Ovary (tissue), 9 donors: ENCODE results near the gene ITPR2. TPM values are rescaled to one million over a fixed set of nuclear protein-coding genes. Genes with fewer than 3 reads are reported as not detected.

ENCODE experiments used
- DNase-seq, 5 donors: peaks; one replicate each; pipeline ENCODE4 v3.0.0-alpha.2; 2019 to 2020
- H3K27ac ChIP-seq, 2 donors: fragments of 200-600 bp; one replicate each; pipeline versions ENCODE4 v1.5.1 to v1.8.0; 2019 to 2022
- H3K27me3 ChIP-seq: fragments of 200-600 bp; one replicate; pipeline ENCODE4 v1.8.0; 2022
- H3K36me3 ChIP-seq: fragments of 200-600 bp; sonication (generic); one replicate; pipeline ENCODE4 v1.5.1; 2019
- H3K4me1 ChIP-seq: one replicate; pipeline ENCODE4 v1.8.1; 2013; ENCODE audit warnings: mild to moderate bottlenecking, moderate library complexity; ENCODE audit not compliant: insufficient read depth
- H3K4me3 ChIP-seq: fragments of 200-600 bp; sonication (generic); one replicate; pipeline ENCODE4 v1.5.1; 2017
- H3K9me3 ChIP-seq, 2 donors: fragments of 200-600 bp in 1 of 2; sonication (generic) in 1 of 2; one replicate each; pipeline versions ENCODE4 v1.5.1 to v1.8.1; 2013 to 2019; ENCODE audit warnings: mild to moderate bottlenecking in 1 of 2, moderate library complexity in 1 of 2
- EP300 ChIP-seq: sonication (generic); formaldehyde crosslinking; IDR thresholded peaks from one replicate; pipeline ENCODE4 v1.6.1; 2017; ENCODE audit warnings: antibody characterized with exemption
- POLR2A ChIP-seq: fragments of 450-650 bp; IDR thresholded peaks from one replicate; pipeline ENCODE4 v1.6.1; 2017; ENCODE audit warnings: antibody characterized with exemption, mild to moderate bottlenecking, moderate library complexity
- WGBS, 3 donors: extraction: QIAGEN DNeasy Blood & Tissue Kit in 1 of 3; methylation state at CpG; one replicate each; pipeline versions ENCODE4 v1.1.5 to v1.1.7; 2013 to 2017; 5-methylcytosine and 5-hydroxymethylcytosine counted together
- intact Hi-C, 4 donors: fragments of 100-400 bp; cut with DNase I; formaldehyde crosslinking; loops; one replicate each; pipeline versions ENCODE4 v1.11.0 to v1.15.1; 2022 to 2023
- polyA plus RNA-seq, 2 donors: library from polyadenylated mRNA; stranded (reverse); fragments of 200-250 nt in 1 of 2; fragments of 350-450 nt in 1 of 2; fragmentation: Illumina TruSeq in 1 of 2; extraction: RNeasy Lipid Tissue Mini Kit (QIAGEN cat#74804) in 1 of 2; gene quantifications; one replicate each; pipeline ENCODE4 v1.2.3, GENCODE V29; 2013 to 2014
- total RNA-seq, 7 donors: library from RNA; depleted of rRNA in 2 of 7; stranded (reverse); fragments of >200 nt in 2 of 7; fragmentation: NEBNext Ultra II Directional in 3 of 7; extraction: Animal tissue kit (Norgen Biotek cat#: 25700) in 3 of 7; gene quantifications; one replicate each; pipeline versions ENCODE4 v1.1.0 to v1.2.4, GENCODE V29; 2016 to 2023
- TF ChIP-seq, protein P1 (sequence below), 3 donors: fragments of 450-650 bp in 2 of 3; fragments of 200-600 bp in 1 of 3; IDR thresholded peaks; one replicate each; pipeline versions ENCODE4 v1.5.1 to v1.8.0; 2016 to 2022; ENCODE audit warnings: antibody characterized with exemption in 3 of 3, mild to moderate bottlenecking in 1 of 3
- donor health status: DM: no; HTN: no; CAD: no; lungs with moderate emphysema.
- donor health status: DM: no; HTN: no; CAD: no.
- donor health status: Bipolar disorder and iron deficiency.
- donor health status: DM: yes; HTN: yes; CAD: no.
- donor health status: DM: no; HTN: no; CAD: no.
- donor health status: DM: yes; HTN: yes; CAD: no.

Gene ITPR2
- total and polyA plus RNA-seq, 9 donors, result 5.9 to 51.1 (median 32.9) TPM

DNA sequence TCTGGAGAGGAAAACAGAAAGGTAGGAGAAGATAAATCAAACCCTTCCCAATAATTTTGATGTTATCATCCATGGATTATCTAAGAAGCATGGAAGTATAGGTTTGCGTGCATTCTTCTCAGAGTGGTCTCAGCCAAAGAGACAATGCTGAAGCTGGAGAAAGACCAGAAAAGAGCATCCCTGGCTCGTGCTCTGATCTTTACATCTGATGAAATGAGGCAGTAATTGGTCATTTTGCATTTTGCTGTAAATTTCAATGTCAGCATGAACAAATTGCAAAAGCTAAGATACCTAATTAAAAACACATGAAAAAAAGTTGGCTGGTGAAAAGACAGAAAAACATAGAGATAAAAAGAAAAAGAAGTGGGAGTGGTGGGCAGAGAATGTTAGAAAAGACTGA lies 252.4 kb downstream of the ITPR2 start:
- H3K4me3 ChIP-seq, result no peak overlapping the region
- intact Hi-C loops, result no loop called here
- H3K27me3 ChIP-seq, result no peaks in the 10 kb centered on the region
- no peaks in the 10 kb centered on the region for H3K36me3 ChIP-seq
- no peaks in the 10 kb centered on the region for H3K9me3 ChIP-seq
- no peaks in the 10 kb centered on the region for H3K4me1 ChIP-seq
- no peak for DNase-seq
- H3K27ac ChIP-seq, result no peak overlapping the region
- no peak for TF ChIP-seq EP300
- TF ChIP-seq POLR2A, result no peak
- TF ChIP-seq, protein P1, sequence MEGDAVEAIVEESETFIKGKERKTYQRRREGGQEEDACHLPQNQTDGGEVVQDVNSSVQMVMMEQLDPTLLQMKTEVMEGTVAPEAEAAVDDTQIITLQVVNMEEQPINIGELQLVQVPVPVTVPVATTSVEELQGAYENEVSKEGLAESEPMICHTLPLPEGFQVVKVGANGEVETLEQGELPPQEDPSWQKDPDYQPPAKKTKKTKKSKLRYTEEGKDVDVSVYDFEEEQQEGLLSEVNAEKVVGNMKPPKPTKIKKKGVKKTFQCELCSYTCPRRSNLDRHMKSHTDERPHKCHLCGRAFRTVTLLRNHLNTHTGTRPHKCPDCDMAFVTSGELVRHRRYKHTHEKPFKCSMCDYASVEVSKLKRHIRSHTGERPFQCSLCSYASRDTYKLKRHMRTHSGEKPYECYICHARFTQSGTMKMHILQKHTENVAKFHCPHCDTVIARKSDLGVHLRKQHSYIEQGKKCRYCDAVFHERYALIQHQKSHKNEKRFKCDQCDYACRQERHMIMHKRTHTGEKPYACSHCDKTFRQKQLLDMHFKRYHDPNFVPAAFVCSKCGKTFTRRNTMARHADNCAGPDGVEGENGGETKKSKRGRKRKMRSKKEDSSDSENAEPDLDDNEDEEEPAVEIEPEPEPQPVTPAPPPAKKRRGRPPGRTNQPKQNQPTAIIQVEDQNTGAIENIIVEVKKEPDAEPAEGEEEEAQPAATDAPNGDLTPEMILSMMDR (IDR thresholded peaks at IDR 0.05), result no peak
- WGBS, 3 donors, result 80 to 81% (median 80%) methylated on average over 2 of the region's 2 CpGs

DNA sequence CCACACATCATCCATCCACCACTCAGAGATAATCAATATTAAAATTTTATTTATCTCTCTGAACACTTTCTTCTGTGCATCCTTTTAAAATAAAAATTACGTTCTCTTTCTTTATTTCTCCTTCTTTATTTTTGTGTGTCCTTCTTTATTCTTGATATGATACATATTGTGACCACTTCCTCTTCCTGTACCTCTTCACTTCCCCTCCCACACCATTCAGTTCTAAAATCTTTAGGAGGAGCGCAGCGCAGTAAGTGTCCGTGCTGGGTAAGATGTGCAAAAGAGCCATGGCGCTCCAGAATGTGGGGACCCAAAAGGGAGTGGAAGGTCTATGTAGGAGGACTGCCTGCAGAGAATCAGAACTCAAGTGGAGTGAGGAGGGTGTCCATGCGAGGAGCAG lies 256.7 kb downstream of the ITPR2 start:
- no peak overlapping the region for H3K4me3 ChIP-seq
- H3K27me3 ChIP-seq, result no peaks in the 10 kb centered on the region
- no peak overlapping the region for H3K27ac ChIP-seq
- H3K36me3 ChIP-seq, result no peaks in the 10 kb centered on the region
- WGBS, 3 donors, result 88 to 93% (median 92%) methylated on average over 6 of the region's 6 CpGs
- intact Hi-C loops, result loop anchor here in 1 of 4 donors (10.0 kb wide), 1 partner anchor 49 kb away; no protein-coding TSS in a partner anchor
- no peak for DNase-seq
- TF ChIP-seq EP300, result no peak
- TF ChIP-seq, protein P1 (IDR thresholded peaks at IDR 0.05), result no peak
- no peak for TF ChIP-seq POLR2A
- no peaks in the 10 kb centered on the region for H3K9me3 ChIP-seq
- no peaks in the 10 kb centered on the region for H3K4me1 ChIP-seq

DNA sequence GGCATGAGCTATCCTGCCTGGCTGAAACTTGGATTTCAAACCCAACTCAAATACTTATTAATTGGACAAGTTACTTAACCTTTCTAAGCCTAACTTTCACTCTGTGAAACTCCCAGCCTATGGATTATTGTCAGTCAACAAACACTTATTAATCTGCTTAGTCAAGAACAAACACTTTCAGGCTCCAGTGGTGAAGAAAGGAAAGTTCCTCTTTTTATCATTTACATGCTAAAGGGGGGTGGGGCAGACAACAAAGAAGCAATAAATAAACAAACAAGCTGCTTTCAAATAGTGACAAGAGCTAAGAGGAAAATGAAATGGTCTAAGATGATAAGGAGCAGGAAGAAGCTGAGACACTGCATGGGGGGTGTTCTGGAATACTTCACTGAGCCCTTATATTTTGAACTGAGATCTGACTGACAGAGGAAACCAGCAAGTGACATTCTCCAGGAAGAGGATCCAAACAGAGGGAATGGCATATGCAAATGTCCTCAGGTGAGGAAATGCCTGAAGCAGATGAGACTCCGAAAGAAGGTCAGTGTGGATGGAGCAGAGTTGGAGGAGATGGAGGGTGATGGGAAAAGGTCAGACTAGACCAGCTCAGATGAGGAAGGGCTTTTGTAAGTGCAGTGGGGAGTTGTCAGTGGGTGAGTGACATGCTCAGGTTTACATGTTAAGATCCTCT lies 259.6 kb downstream of the ITPR2 start:
- DNase-seq, result no peak
- Histone ChIP-seq H3K27me3 (no peaks in the 10 kb centered on the region), H3K4me3 (no peak overlapping the region), H3K36me3 (no peaks in the 10 kb centered on the region), H3K4me1 (no peaks in the 10 kb centered on the region), H3K9me3 (no peaks in the 10 kb centered on the region), H3K27ac (no peak overlapping the region)
- TF ChIP-seq POLR2A (no peak), EP300 (no peak)
- TF ChIP-seq, protein P1 (IDR thresholded peaks at IDR 0.05), result no peak
- intact Hi-C loops, result loop anchor here in 1 of 4 donors (10.0 kb wide), 1 partner anchor 51 kb away; no protein-coding TSS in a partner anchor
- 93 to 100% (median 98%) methylated on average over 1 of the region's 1 CpG for WGBS, 3 donors

DNA sequence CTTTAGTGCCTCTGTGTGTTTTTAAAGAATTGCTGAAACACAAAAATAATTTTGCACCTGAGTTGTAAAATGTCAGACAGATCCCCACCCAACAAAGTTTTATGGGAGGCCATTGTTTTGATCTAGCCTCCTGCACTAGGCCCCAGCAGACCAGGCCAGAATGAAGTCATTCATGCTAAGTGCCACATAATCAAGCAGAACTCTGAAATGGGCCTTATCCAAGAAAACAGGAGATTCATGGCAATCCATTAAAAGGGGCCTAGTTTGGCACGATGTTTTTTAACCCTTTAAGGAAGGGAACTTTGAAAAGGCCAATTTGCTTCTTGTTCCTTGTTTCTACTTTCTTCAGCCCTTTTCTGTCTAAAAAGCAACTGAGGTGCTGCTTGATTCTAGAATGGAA lies 260.9 kb downstream of the ITPR2 start:
- Histone ChIP-seq H3K27ac (no peak overlapping the region), H3K9me3 (no peaks in the 10 kb centered on the region), H3K4me1 (no peaks in the 10 kb centered on the region), H3K27me3 (no peaks in the 10 kb centered on the region), H3K4me3 (no peak overlapping the region), H3K36me3 (no peaks in the 10 kb centered on the region)
- no peak for DNase-seq
- TF ChIP-seq, protein P1 (IDR thresholded peaks at IDR 0.05), result no peak
- TF ChIP-seq EP300, result no peak
- no peak for TF ChIP-seq POLR2A
- 8 to 23% (median 12%) methylated on average over 1 of the region's 1 CpG for WGBS, 3 donors
- intact Hi-C loops, result loop anchor here in 1 of 4 donors (10.0 kb wide), 1 partner anchor 53 kb away; no protein-coding TSS in a partner anchor
